LNCaP clone FGC (cell line): ENCODE measurements around the gene SPEN.

ENCODE experiments used
- DNase-seq: peaks from one replicate; pipeline ENCODE4 v3.0.0-alpha.2; 2011; ENCODE audit warnings: low read depth
- H3K4me3 ChIP-seq: 2 replicates; pipeline ENCODE4 v1.5.1; 2011; ENCODE audit warnings: mild to moderate bottlenecking, low read depth, low read length, control low read depth
- TF ChIP-seq, protein P1 (sequence below): IDR thresholded peaks from 2 replicates; pipeline ENCODE4 v1.5.1; 2012; ENCODE audit warnings: mild to moderate bottlenecking; ENCODE audit not compliant: control insufficient read depth, insufficient read depth; ENCODE audit errors: extremely low read depth

Gene SPEN

DNA sequence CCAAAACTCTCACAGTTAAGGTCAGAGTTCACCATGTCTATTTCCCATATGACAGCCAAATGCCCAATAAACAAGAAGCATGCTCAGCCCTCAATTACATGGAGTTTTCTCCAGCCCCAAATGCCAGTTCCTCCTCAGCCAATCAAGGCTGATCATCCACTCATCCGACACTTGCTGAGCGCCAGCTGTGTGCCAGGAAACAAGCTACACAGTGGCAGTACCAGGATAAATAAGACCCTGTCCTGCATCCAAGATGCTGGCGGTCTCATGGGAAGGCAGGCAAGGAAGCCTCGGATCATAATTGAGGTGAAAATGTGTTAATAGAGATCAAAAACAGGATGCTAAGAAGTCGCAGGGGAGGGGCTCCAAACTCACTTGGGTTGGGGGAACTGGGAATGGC, 120.7 kb downstream of the SPEN start:
- DNase-seq: no peak
- no peak overlapping the region for H3K4me3 ChIP-seq
- TF ChIP-seq, protein P1, sequence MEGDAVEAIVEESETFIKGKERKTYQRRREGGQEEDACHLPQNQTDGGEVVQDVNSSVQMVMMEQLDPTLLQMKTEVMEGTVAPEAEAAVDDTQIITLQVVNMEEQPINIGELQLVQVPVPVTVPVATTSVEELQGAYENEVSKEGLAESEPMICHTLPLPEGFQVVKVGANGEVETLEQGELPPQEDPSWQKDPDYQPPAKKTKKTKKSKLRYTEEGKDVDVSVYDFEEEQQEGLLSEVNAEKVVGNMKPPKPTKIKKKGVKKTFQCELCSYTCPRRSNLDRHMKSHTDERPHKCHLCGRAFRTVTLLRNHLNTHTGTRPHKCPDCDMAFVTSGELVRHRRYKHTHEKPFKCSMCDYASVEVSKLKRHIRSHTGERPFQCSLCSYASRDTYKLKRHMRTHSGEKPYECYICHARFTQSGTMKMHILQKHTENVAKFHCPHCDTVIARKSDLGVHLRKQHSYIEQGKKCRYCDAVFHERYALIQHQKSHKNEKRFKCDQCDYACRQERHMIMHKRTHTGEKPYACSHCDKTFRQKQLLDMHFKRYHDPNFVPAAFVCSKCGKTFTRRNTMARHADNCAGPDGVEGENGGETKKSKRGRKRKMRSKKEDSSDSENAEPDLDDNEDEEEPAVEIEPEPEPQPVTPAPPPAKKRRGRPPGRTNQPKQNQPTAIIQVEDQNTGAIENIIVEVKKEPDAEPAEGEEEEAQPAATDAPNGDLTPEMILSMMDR: no peak

DNA sequence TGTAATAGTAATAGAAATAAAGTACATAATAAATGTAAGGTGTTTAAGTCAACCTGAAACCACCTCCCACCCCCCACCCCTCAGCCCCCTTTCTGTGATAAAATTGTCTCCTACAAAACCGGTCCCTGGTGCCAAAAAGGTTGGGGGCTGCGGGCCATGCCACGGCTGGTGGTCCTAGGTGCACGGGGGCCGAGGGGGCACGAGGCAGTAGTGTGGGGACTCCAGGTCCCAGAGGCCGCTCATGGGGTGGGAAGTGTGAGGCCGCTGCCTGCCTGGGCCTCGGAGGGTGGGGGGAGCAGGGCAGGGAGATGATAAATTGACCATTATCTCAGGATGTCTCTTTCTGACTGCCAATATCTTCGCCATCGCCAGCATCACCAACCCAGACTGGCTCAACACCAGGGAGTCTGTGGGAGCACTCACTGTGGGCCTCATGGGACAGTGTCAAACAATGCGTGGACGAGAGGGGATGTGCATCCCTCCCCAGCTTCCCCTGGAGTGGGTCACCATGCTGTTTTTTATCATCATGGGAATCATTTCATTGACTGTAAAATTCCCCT, 121.9 kb downstream of the SPEN start:
- DNase-seq: no peak
- no peak overlapping the region for H3K4me3 ChIP-seq

DNA sequence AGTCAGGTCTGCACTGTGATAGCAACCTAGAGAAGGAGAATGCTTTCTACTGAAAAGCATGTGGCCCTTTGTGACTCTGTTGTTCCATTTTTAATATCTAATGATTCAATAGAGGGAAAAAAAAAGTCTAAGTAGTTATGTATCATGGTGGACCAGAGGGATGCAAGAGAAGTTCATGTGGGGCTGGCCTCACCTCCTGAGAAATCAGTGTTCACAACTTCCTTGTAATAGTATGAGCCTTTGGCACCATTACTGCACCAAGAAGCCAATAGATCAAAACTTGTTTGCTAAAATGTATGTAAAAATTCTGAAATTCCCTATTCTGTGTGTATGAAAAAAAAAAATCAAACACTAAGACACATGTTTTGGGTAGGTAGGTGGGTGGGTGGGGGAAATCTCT, 123.4 kb downstream of the SPEN start:
- DNase-seq: no peak
- no peak overlapping the region for H3K4me3 ChIP-seq
- TF ChIP-seq, protein P1: no peak

More for the DNA sequence above, 121.9 kb downstream of the SPEN start:
- TF ChIP-seq, protein P1: no peak

DNA sequence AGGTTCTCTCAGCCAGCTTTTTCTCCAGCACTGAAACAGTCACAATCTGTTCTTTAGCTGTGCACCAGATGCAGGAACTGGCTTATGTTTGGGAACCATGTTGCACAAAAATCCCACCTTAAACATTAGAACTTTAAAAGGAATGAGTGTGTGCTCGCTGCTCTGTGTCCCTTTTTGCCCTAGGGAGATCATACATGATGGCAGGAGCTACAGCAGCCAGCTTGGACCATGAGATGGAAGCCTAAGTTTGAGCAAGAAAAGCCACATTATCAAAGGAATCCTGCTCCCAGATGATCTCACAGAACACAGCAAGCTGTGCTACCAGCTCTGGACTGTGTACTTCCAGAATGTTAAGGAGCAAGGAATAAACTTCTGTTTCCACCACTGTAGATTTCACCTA, 124.9 kb downstream of the SPEN start:
- TF ChIP-seq, protein P1: no peak
- no peak overlapping the region for H3K4me3 ChIP-seq
- DNase-seq: no peak

DNA sequence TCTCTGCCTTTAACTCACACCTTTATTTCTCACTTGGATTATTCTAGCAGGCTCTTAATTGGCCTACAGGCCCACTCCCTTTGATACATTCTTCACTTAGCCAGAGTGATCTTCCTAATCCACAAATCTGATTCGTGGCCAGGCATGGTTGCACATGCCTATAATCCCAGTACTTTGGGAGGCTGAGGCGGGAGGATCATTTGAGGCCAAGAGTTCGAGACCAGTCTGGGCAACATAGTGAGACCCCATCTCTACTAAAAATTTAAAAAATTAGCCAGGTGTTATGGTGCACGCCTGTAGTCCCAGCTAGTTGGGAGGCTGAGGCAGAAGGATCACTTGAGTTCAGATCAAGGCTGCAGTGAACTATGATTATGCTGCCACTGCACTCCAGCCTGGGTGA, 126.3 kb downstream of the SPEN start:
- no peak overlapping the region for H3K4me3 ChIP-seq
- TF ChIP-seq, protein P1: no peak
- DNase-seq: no peak

DNA sequence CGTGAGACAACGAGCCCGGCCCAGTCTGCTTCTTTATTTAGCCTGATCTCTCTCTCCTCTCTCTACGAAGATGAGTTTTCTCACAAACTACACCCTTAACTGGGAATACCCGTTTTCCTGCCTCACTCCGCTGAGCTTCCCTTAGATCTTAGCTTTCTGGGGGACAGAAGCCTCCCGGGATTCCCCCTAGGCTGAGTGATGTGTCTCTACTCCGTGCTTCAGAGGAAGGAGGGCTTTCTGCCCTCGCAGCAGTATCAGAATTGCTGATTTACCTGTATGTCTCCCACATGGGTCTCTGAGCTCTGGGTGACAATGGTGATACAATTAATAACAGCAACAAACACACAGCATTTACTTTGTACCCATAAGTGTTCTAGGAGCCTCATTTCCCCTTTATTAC, 127.3 kb downstream of the SPEN start:
- TF ChIP-seq, protein P1: no peak
- no peak for DNase-seq
- H3K4me3 ChIP-seq: peak overlapping the region; percentile 62

DNA sequence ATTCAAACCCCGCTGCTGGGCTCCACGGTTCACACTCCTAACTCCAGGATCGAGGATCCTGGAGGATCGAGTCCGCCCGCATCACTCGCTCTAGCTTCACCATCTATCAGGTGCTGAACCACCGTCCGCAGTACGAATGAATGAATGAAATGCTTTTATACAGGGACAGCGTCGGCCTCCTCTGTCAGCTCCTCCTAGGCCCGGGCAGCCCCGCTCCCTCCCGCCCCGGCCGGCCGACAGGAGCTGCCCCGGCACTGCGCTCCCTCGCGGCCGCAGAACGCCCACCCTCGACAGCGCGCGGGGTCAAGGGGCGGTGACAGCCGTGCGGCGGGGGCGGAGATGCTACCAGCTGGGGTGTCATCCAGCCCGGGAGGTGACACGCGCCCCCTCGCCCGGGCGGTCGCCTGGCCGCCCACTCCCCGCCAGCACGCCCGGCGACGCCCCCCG, 127.9 kb downstream of the SPEN start:
- TF ChIP-seq, protein P1: peak; percentile 21; the same call in 1 of the 2 replicates
- DNase-seq: no peak

More for the DNA sequence above, 127.9 kb downstream of the SPEN start:
- H3K4me3 ChIP-seq: peak overlapping the region; percentile 62
